OCI-LY7 (cell line): ENCODE results near the gene DSCAM. TPM values are rescaled to one million over a fixed set of nuclear protein-coding genes. Genes with fewer than 3 reads are reported as not detected.

Experiments used
- BruUV-seq: library from RNA; stranded (reverse); fragments of 400-500 nt; replicated peaks from 2 replicates; lab custom pipeline; 2021; lab: Mats Ljungman, UMichigan
- CTCF ChIA-PET: fragments of 300-600 bp; sonication (Branson Sonifier 250); formaldehyde crosslinking; loops from one replicate; lab custom pipeline; 2022; ENCODE audit warnings: antibody characterized with exemption; ENCODE audit not compliant: unreplicated experiment; lab: Charles Lee
- POLR2A ChIA-PET: fragments of 300-600 bp; sonication (Branson Sonifier 250); formaldehyde crosslinking; loops from one replicate; lab custom pipeline; 2022; ENCODE audit warnings: antibody characterized with exemption; lab: Charles Lee
- DNase-seq: peaks from one replicate; pipeline ENCODE4 v3.0.0-alpha.2; 2015; ENCODE audit warnings: low spot score
- H2AFZ ChIP-seq: fragments of 200-600 bp; sonication (generic), shearing (Covaris generic); 2 replicates; pipeline ENCODE4 v1.6.1; 2014; ENCODE audit warnings: mild to moderate bottlenecking, antibody characterized with exemption, low read length, moderate library complexity
- H3K27ac ChIP-seq: fragments of 200-600 bp; sonication (generic); 2 replicates; pipeline ENCODE4 v1.5.1; 2014; ENCODE audit warnings: mixed run types, low read depth, mild to moderate bottlenecking, moderate library complexity, low read length, inconsistent platforms; ENCODE audit not compliant: poor library complexity, severe bottlenecking
- H3K36me3 ChIP-seq: fragments of 200-600 bp; sonication (generic); 2 replicates; pipeline ENCODE4 v1.6.1; 2014; ENCODE audit warnings: mild to moderate bottlenecking, antibody characterized with exemption, low read length, moderate library complexity, mixed read lengths; ENCODE audit not compliant: insufficient read depth
- H3K4me1 ChIP-seq: fragments of 200-600 bp; sonication (generic); 2 replicates; pipeline ENCODE4 v1.5.1; 2014; ENCODE audit warnings: mild to moderate bottlenecking, low read length; ENCODE audit not compliant: insufficient read depth, poor library complexity, severe bottlenecking
- H3K4me2 ChIP-seq: fragments of 200-600 bp; sonication (generic); 2 replicates; pipeline ENCODE4 v1.6.1; 2014; ENCODE audit warnings: mild to moderate bottlenecking, low read length
- H3K4me3 ChIP-seq: fragments of 200-600 bp; sonication (generic); 2 replicates; pipeline ENCODE4 v1.5.1; 2014; ENCODE audit warnings: mild to moderate bottlenecking, low read depth, low read length; ENCODE audit not compliant: poor library complexity, severe bottlenecking
- H3K79me2 ChIP-seq: fragments of 200-600 bp; sonication (generic); 2 replicates; pipeline ENCODE4 v1.6.1; 2016; ENCODE audit warnings: low read depth, mild to moderate bottlenecking, low read length, moderate library complexity, mixed read lengths; ENCODE audit not compliant: insufficient read depth
- H3K9me2 ChIP-seq: fragments of 200-600 bp; sonication (generic); 2 replicates; pipeline ENCODE4 v1.6.1; 2016; ENCODE audit warnings: mild to moderate bottlenecking, low read length, mixed read lengths; ENCODE audit not compliant: insufficient read depth
- H3K9me3 ChIP-seq: fragments of 200-600 bp; sonication (generic); 2 replicates; pipeline ENCODE4 v1.6.1; 2014; ENCODE audit warnings: mild to moderate bottlenecking, mixed run types, low read length, mixed read lengths
- H4K20me1 ChIP-seq: fragments of 200-600 bp; sonication (generic); 2 replicates; pipeline ENCODE4 v1.6.1; 2014; ENCODE audit warnings: mild to moderate bottlenecking, antibody characterized with exemption, low read length, moderate library complexity, mixed read lengths; ENCODE audit not compliant: insufficient read depth
- EZH2phosphoT487 ChIP-seq: fragments of 200-600 bp; sonication (generic); IDR thresholded peaks from 2 replicates; pipeline ENCODE4 v1.6.1; 2018; ENCODE audit warnings: low read depth, borderline replicate concordance, mild to moderate bottlenecking, mixed run types, antibody characterized with exemption, low read length, moderate library complexity, mixed read lengths
- intact Hi-C: fragments of 100-400 bp; cut with micrococcal nuclease; formaldehyde crosslinking; loops from one replicate; pipeline ENCODE4 v1.10.0; 2022; ENCODE audit not compliant: unreplicated experiment
- total RNA-seq, 2 experiments: library from RNA; depleted of rRNA in 1 of 2; stranded (reverse); fragments of >200 nt in 1 of 2; shearing (Covaris generic) in 1 of 2; gene quantifications; 2 replicates each; pipeline ENCODE4 v1.2.3, GENCODE V29; 2014 to 2022
- TF ChIP-seq, protein P1 (sequence below): fragments of 200-600 bp; sonication (generic); conservative IDR thresholded peaks from 2 replicates; pipeline ENCODE4 v1.5.1; 2014; ENCODE audit warnings: mild to moderate bottlenecking, antibody characterized with exemption, low read length, moderate library complexity, mixed read lengths

The DSCAM gene
- total RNA-seq, 2 experiments from 2014 or later = not detected

DNA sequence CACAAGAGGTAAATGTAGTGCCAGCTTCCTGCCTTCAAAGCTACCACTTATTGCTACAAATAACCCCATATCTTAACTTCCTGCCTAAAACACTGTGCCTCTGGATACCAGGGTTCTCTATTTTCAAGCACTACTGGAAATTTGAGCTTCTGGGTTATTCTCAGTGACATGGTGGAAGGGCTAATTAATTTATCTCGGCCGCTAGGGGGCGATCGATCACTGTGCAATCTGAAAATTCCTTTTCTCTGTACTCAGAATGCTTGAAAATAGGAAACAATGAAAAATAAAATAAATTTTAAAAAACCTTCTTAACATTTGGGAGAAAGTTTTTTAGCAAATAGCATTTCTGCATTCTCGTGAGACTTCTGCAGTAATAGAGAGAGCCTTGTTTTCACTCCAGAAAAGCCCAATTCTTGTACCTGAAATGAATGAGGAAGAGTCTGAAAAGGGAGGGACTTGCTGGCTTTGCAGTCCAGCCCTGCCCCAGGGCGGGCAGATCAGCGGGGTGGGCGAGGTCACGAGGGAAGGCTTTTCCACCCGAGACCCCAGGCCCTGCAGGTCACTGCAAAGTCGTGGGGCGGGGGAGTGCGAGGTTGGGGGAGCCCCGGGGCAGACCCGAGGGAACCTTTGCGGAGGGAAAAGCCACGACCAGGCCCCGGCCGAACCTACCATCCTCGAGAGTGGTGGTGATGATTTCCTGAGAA is 703.0 kb downstream of the DSCAM start:
- Histone ChIP-seq H3K27ac (no peak overlapping the region), H3K4me1 (no peaks in the 10 kb centered on the region), H3K4me2 (no peak overlapping the region), H3K9me2 (no peaks in the 10 kb centered on the region), H4K20me1 (no peaks in the 10 kb centered on the region), H3K36me3 (no peaks in the 10 kb centered on the region), H3K4me3 (no peak overlapping the region), H3K79me2 (no peaks in the 10 kb centered on the region), H3K9me3 (no peaks in the 10 kb centered on the region), H2AFZ (no peak overlapping the region)
- DNase-seq = peak; percentile 51
- intact Hi-C loops = loop anchor here (5.0 kb wide), 1 partner anchor 923 kb away; no protein-coding TSS in a partner anchor
- no peak for TF ChIP-seq EZH2phosphoT487
- TF ChIP-seq, protein P1, sequence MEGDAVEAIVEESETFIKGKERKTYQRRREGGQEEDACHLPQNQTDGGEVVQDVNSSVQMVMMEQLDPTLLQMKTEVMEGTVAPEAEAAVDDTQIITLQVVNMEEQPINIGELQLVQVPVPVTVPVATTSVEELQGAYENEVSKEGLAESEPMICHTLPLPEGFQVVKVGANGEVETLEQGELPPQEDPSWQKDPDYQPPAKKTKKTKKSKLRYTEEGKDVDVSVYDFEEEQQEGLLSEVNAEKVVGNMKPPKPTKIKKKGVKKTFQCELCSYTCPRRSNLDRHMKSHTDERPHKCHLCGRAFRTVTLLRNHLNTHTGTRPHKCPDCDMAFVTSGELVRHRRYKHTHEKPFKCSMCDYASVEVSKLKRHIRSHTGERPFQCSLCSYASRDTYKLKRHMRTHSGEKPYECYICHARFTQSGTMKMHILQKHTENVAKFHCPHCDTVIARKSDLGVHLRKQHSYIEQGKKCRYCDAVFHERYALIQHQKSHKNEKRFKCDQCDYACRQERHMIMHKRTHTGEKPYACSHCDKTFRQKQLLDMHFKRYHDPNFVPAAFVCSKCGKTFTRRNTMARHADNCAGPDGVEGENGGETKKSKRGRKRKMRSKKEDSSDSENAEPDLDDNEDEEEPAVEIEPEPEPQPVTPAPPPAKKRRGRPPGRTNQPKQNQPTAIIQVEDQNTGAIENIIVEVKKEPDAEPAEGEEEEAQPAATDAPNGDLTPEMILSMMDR = peak; percentile 96
- ChIA-PET POLR2A (interaction anchor here (0.6 kb wide), 1 partner anchor 210 kb away, joined by 3 read pairs; no protein-coding TSS in a partner anchor), CTCF (no interaction called here)
- BruUV-seq = no TSS peak

DNA sequence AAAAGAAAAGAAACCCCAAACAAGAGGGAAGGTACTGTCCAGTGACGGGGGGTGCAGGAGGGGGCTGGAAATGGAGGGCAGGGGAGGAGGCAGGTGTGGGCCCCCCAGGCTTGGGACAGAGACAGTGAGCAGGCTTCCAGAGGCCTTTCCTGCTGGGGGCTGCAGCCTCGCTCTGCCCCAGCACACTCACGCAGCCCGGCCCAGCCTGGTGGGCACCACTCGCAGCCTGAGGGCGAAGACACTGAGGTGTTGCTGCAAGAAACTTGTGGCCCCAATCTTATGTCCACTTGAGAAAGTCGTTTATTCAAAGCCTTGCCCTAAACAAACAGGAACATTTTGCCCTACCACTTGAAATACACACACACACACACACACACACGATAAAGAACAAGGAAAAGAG is 705.3 kb downstream of the DSCAM start:
- intact Hi-C loops = loop anchor here (5.0 kb wide), 1 partner anchor 926 kb away; no protein-coding TSS in a partner anchor
- BruUV-seq = no TSS peak
- no peaks in the 10 kb centered on the region for H3K9me2 ChIP-seq
- POLR2A ChIA-PET = no interaction called here
- no peak overlapping the region for H3K4me3 ChIP-seq
- no peak overlapping the region for H3K27ac ChIP-seq
- CTCF ChIA-PET = no interaction called here
- H3K79me2 ChIP-seq = no peaks in the 10 kb centered on the region
- no peak overlapping the region for H3K4me2 ChIP-seq
- H3K36me3 ChIP-seq = no peaks in the 10 kb centered on the region
- H2AFZ ChIP-seq = no peak overlapping the region
- no peaks in the 10 kb centered on the region; the same call in 1 of the 2 replicates for H3K9me3 ChIP-seq
- TF ChIP-seq, protein P1 = no peak
- TF ChIP-seq EZH2phosphoT487 = no peak
- no peaks in the 10 kb centered on the region for H3K4me1 ChIP-seq
- no peaks in the 10 kb centered on the region for H4K20me1 ChIP-seq
- DNase-seq = no peak

DNA sequence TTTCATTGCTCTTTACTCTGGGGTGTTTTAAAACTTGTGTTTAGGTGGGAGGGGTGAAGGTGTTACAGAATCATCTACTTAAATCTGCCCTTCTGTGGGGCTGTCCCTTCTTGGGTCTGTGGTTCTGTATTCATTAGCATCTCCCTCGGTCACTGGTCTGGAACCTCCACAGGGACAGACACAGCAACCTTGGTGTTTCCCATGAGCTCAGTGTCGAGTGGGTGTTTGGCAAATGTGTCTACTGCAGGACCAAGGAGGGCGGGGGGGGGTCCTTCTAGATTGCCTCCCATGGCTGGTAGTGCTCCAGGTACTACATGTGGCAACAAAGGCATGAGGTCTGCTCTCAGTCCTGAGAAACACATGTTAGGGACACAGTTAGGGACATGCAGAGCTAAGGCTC is 706.3 kb downstream of the DSCAM start:
- Histone ChIP-seq H3K4me1 (no peaks in the 10 kb centered on the region), H3K4me3 (no peak overlapping the region), H4K20me1 (no peaks in the 10 kb centered on the region), H3K27ac (no peak overlapping the region), H3K9me2 (no peaks in the 10 kb centered on the region), H3K36me3 (no peaks in the 10 kb centered on the region), H2AFZ (no peak overlapping the region), H3K79me2 (no peaks in the 10 kb centered on the region), H3K4me2 (no peak overlapping the region), H3K9me3 (no peaks in the 10 kb centered on the region; the same call in 1 of the 2 replicates)
- no TSS peak for BruUV-seq
- TF ChIP-seq, protein P1 = no peak
- intact Hi-C loops = loop anchor here (5.0 kb wide), 1 partner anchor 927 kb away; no protein-coding TSS in a partner anchor
- ChIA-PET POLR2A (no interaction called here), CTCF (interaction anchor here (0.6 kb wide), 2 partner anchors 415 to 1720 kb away, joined by 3 to 6 read pairs; no protein-coding TSS in a partner anchor)
- DNase-seq = no peak
